DMS53 treated with DMSO at 0.1 percent for 48 hours (cell line): ENCODE data around the gene SNAPIN.

Experiments used
- DNase-seq: peaks from one replicate; lab custom pipeline; 2025; ENCODE audit not compliant: unreplicated experiment; lab: John Stamatoyannopoulos, UW

Gene SNAPIN

GRCh38 chr1:153699768-153700167 is 41.3 kb downstream of the SNAPIN start:
- no peak for DNase-seq

GRCh38 chr1:153705484-153705883 is 47.0 kb downstream of the SNAPIN start:
- no peak for DNase-seq

- no peak for DNase-seq
Measured at GRCh38 chr1:153711026-153711425, 52.5 kb downstream of the SNAPIN start.
